Activated CD8-positive, alpha-beta T cell treated with anti-CD3 and anti-CD28 coated beads, Interleukin-2, amount 10 ng/mL, durations not matched to agents 7 days and 5 days (primary cell): ENCODE data around the gene SHPK. TPM values are rescaled to one million over a fixed set of nuclear protein-coding genes. Genes with fewer than 3 reads are reported as not detected.
"Not testable (repeated sequence)": the region's sequence is repeated elsewhere in the genome, so short reads cannot be mapped to it uniquely, and the experiment has no call there.

Experiments used
- ATAC-seq: fragments of 150-1000 bp; cut with Tn5 transposase; one replicate; pipeline ENCODE4 v1.10.0; 2021; ENCODE audit warnings: moderate library complexity
- CTCF ChIA-PET: fragments of 350-600 bp; sonication (Branson Sonifier 250); formaldehyde crosslinking; loops from one replicate; lab custom pipeline; 2021; ENCODE audit warnings: antibody characterized with exemption; lab: Charles Lee
- POLR2A ChIA-PET: fragments of 350-600 bp; sonication (Branson Sonifier 250); formaldehyde crosslinking; loops from one replicate; lab custom pipeline; 2021; ENCODE audit warnings: antibody characterized with exemption; lab: Charles Lee
- DNase-seq: peaks from one replicate; pipeline ENCODE4 v3.0.0-alpha.2; 2020
- H3K27ac Mint-ChIP-seq: one replicate; pipeline ENCODE4 v1.8.0; 2021; ENCODE audit warnings: mild to moderate bottlenecking, mixed read lengths
- H3K27me3 Mint-ChIP-seq: one replicate; pipeline ENCODE4 v1.8.0; 2021; ENCODE audit warnings: low read depth, mixed read lengths
- H3K36me3 Mint-ChIP-seq: one replicate; pipeline ENCODE4 v1.8.0; 2021; ENCODE audit warnings: low read depth, mixed read lengths
- H3K4me1 Mint-ChIP-seq: one replicate; pipeline ENCODE4 v1.8.0; 2021; ENCODE audit warnings: low read depth, mixed read lengths
- H3K4me3 Mint-ChIP-seq: one replicate; pipeline ENCODE4 v1.8.0; 2021; ENCODE audit warnings: mild to moderate bottlenecking, mixed read lengths
- H3K9me3 Mint-ChIP-seq: one replicate; pipeline ENCODE4 v1.8.0; 2022; ENCODE audit warnings: mixed read lengths; ENCODE audit not compliant: insufficient read depth
- total RNA-seq, 2 experiments: library from RNA; stranded (reverse); gene quantifications; one replicate each; pipeline ENCODE4 v1.2.3, GENCODE V29; 2021

SHPK gene
- total RNA-seq, 2 experiments from 2014 or later, result 12.0 to 12.5 TPM

GRCh38 chr17:3575511-3575910 is 60.5 kb downstream of the SHPK start:
- Mint-ChIP-seq H3K4me3 (no peak overlapping the region), H3K9me3 (no peaks in the 10 kb centered on the region), H3K36me3 (peaks cover 3% of the 10 kb centered on the region), H3K4me1 (no peaks in the 10 kb centered on the region), H3K27me3 (no peaks in the 10 kb centered on the region), H3K27ac (no peak overlapping the region)
- CTCF ChIA-PET, result no interaction called here
- no peak for ATAC-seq
- POLR2A ChIA-PET, result no interaction called here
- DNase-seq, result no peak

DNA sequence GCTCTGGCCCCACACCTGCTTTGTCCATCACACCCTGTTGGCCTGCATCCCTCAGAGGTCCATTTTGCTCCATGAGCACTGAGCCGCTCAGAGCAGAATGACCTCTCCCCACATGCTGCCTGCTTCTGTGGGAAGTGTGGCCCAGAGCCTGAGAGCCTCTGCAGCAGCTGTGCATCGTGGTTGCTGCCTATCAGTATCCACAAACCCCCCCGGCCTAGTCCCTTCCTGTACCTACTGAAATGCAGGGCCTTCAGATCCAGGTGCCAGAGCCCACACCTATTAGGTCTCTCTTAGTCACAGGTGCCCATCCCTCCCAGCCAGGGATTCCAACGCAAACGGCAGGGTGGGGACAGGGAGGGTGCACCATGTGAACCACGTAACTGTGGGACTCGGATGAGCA is 61.8 kb downstream of the SHPK start:
- ATAC-seq, result no peak
- Mint-ChIP-seq H3K9me3 (no peaks in the 10 kb centered on the region), H3K36me3 (peaks cover 2% of the 10 kb centered on the region), H3K4me3 (no peak overlapping the region), H3K27me3 (no peaks in the 10 kb centered on the region), H3K27ac (no peak overlapping the region), H3K4me1 (no peaks in the 10 kb centered on the region)
- ChIA-PET CTCF (no interaction called here), POLR2A (interaction anchor here (0.5 kb wide), 1 partner anchor 929 kb away, joined by 4 read pairs; no protein-coding TSS in a partner anchor)
- DNase-seq, result no peak

DNA sequence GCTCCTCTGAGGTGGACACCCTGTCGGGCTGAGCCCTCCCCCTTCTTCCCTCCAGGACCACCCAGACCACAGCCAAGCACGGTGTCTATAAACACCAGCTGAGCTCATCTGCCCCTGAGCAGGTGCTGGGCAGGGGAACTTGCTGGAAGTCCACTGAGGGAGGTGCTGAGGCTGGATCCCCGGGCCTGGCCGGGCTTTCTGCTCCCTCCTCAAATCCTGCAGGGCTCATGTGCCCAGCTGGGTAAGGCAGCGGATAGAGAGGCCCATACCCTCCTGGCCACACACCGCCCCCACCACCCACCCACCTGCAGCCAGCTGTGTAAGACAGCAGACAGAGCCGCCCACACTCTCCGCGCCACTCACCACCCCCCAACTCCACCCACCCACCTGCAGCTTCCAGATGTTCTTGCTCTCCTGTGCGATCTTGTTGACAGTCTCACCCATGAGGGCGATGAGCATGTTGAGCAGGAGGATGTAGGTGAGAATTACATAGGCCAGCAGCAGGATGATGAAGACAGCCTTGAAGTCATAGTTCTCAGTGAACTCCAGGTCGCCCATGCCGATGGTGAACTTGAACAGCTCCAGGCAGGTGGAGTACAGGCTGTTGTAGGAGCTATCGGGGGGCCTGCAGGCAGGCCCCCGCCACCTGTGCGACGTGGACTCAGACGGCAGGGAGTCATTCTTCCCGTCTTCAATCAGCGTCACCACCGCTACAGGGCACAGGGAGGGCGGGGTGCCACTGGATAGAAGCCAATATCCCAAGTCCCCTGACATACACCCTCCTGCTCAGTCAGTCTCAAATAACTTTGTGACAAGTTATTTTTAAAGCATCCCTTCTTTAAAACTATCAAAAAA is 62.6 kb downstream of the SHPK start:
- H3K9me3 Mint-ChIP-seq, result no peaks in the 10 kb centered on the region
- DNase-seq, result no peak
- ChIA-PET CTCF (interaction anchor here (0.5 kb wide), 1 partner anchor 8 kb away, joined by 3 read pairs; no protein-coding TSS in a partner anchor), POLR2A (no interaction called here)
- H3K4me1 Mint-ChIP-seq, result no peaks in the 10 kb centered on the region
- H3K27ac Mint-ChIP-seq, result no peak overlapping the region
- no peaks in the 10 kb centered on the region for H3K27me3 Mint-ChIP-seq
- ATAC-seq, result no peak
- H3K4me3 Mint-ChIP-seq, result no peak overlapping the region
- peaks cover 4% of the 10 kb centered on the region for H3K36me3 Mint-ChIP-seq

DNA sequence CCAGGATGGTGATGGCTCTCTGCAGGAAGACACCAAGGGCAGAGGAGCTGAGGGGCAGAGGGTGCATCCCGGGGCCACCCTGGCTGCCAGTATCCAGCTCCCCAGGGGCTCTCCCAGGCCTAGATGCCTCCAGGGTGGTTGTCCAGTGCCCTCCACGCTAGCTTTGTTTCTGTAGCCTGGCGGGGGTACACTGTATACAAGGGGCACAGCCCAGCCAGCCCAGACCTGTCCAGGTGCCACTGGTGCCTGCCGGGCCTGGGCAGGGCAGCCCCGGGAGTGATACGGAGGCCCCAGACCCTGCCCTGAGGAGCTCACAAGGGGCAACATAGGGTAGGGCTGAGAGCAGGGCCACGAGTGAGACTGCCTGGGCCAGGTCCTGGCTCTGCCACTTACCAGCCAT is 63.8 kb downstream of the SHPK start:
- H3K9me3 Mint-ChIP-seq, result no peaks in the 10 kb centered on the region

DNA sequence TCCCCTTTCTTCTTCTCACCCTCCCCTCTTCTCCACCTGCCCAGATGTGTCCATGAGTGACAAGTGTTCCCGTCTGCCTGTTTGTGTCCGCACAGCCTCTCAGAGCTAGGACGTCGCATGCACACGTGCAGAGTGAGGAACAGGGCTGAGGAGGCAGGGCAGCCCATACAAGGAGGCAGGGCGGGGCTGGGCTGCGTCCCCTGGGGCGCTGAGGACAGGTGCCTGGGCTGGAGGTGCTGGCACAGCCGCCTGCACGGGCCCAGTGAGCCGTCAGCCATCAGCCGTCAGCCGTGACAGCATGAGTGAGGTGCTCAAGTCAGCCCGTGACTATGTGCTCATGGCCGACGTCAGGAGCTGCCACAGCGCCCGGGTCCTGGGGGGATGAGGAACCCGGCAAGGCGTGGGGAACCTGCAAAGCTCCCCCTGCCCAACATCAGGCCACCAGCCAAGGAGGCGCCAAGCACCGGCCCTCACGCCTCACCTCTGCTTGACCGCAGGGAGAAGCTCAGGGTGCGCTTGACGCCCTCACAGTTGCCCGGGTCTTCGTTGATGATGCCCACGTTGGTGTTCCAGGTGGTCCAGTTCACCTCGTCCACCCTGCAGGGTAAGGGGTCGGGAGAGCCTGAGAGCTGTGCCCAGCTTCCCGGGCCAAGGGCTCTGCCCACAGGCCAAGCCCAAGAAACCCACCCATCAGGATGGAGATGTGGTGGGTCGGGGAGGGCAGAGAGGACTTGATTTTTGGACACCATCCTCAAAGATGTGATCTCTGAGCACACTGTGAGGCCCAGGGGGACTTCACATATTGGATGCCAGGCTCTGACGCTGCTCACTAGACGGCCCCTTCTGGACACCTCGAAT is 64.8 kb downstream of the SHPK start:
- ChIA-PET POLR2A (no interaction called here), CTCF (no interaction called here)
- Mint-ChIP-seq H3K4me1 (no peaks in the 10 kb centered on the region), H3K27me3 (no peaks in the 10 kb centered on the region), H3K36me3 (peaks cover 4% of the 10 kb centered on the region), H3K27ac (no peak overlapping the region), H3K4me3 (no peak overlapping the region), H3K9me3 (no peaks in the 10 kb centered on the region)
- ATAC-seq (no peak), DNase-seq (no peak)

More for the DNA sequence above, 63.8 kb downstream of the SHPK start:
- DNase-seq (no peak), ATAC-seq (no peak)
- H3K36me3 Mint-ChIP-seq, result peaks cover 4% of the 10 kb centered on the region
- POLR2A ChIA-PET, result no interaction called here
- H3K27ac Mint-ChIP-seq, result no peak overlapping the region
- CTCF ChIA-PET, result no interaction called here
- H3K4me1 Mint-ChIP-seq, result no peaks in the 10 kb centered on the region
- H3K4me3 Mint-ChIP-seq, result no peak overlapping the region
- H3K27me3 Mint-ChIP-seq, result no peaks in the 10 kb centered on the region

GRCh38 chr17:3569534-3570137 is 66.4 kb downstream of the SHPK start:
- H3K36me3 Mint-ChIP-seq, result peaks cover 4% of the 10 kb centered on the region
- ATAC-seq (no peak), DNase-seq (no peak)
- no peak overlapping the region for H3K4me3 Mint-ChIP-seq
- no peaks in the 10 kb centered on the region for H3K4me1 Mint-ChIP-seq
- no peaks in the 10 kb centered on the region for H3K9me3 Mint-ChIP-seq
- no peaks in the 10 kb centered on the region for H3K27me3 Mint-ChIP-seq
- ChIA-PET CTCF (no interaction called here), POLR2A (no interaction called here)
- H3K27ac Mint-ChIP-seq, result no peak overlapping the region

DNA sequence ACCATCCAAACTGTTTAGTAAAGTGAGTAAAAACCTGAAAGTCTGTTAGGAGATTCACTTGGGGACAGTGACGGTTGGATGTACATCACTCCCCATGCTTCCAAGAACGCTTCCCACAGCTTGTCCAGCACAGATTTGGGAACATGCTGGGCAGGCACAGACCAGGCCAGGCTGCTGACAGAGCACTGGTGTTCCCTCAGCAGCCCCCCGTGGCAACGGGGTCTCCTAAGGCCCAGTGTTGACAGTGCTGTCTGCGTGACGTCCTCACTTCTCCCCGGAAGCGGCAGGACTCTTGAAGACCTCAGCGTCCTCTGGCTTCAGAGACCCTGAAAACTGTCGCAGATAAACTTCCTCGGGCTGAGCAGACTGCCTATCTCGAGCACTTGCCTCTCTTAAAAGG is 69.5 kb downstream of the SHPK start:
- ChIA-PET CTCF (no interaction called here), POLR2A (no interaction called here)
- Mint-ChIP-seq H3K36me3 (peaks cover 4% of the 10 kb centered on the region), H3K9me3 (no peaks in the 10 kb centered on the region), H3K27ac (no peak overlapping the region), H3K27me3 (no peaks in the 10 kb centered on the region), H3K4me1 (no peaks in the 10 kb centered on the region), H3K4me3 (no peak overlapping the region)
- DNase-seq (no peak), ATAC-seq (no peak)

DNA sequence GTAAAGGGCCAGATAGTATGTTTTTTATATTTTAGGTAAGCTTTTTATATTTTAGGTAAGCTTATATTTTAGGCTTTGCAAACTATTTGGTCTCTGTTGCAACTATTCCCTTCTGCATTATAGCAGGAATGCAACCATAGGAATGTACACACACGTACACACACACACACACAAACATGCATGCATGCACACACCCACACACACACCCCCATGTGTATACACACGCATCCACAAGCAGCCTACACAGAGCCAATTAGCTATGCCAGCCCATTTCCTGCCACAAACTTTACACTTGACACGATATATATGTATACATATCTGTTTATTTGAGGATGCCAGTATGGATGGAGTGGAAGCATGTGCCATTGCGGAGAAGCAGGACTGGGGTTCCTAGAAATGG is 70.9 kb downstream of the SHPK start:
- ATAC-seq, result no peak
- DNase-seq, result no peak
- H3K4me1 Mint-ChIP-seq, result no peaks in the 10 kb centered on the region

GRCh38 chr17:3564241-3564640 is 71.8 kb downstream of the SHPK start:
- H3K27me3 Mint-ChIP-seq, H3K27ac Mint-ChIP-seq, ATAC-seq, H3K4me3 Mint-ChIP-seq, H3K36me3 Mint-ChIP-seq, H3K4me1 Mint-ChIP-seq, H3K9me3 Mint-ChIP-seq, CTCF ChIA-PET, DNase-seq: not testable (repeated sequence)
- POLR2A ChIA-PET, result interaction anchor here (0.6 kb wide), 1 partner anchor 79 kb away, joined by 4 read pairs; no protein-coding TSS in a partner anchor

More for the DNA sequence above, 70.9 kb downstream of the SHPK start:
- Mint-ChIP-seq H3K4me3 (no peak overlapping the region), H3K36me3 (peaks cover 4% of the 10 kb centered on the region), H3K27ac (no peak overlapping the region), H3K27me3 (no peaks in the 10 kb centered on the region), H3K9me3 (no peaks in the 10 kb centered on the region)
- ChIA-PET CTCF (no interaction called here), POLR2A (no interaction called here)

DNA sequence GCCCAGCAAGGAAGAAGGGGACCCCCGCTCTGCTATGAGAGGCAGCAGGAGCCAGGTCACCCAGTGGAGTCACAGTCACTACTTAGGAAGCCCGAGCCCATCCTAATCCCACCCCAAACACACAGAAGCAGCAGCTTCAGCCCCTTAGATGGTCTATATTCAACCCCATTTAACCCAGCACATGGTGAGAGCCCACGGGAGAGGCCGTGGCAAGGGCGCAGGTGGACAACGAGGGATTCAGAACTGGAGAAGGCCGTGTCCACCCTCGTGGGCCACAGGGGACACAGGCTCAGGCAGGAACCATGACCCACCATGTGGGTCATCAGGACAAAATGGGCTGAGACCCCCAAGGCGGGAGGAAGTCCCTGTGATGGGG is 76.8 kb downstream of the SHPK start:
- no peaks in the 10 kb centered on the region for H3K9me3 Mint-ChIP-seq
- ATAC-seq (no peak), DNase-seq (no peak)
- CTCF ChIA-PET, result interaction anchor here (1.0 kb wide), 1 partner anchor 43 kb away, joined by 3 read pairs; no protein-coding TSS in a partner anchor
- H3K27ac Mint-ChIP-seq, result no peak overlapping the region
- no peak overlapping the region for H3K4me3 Mint-ChIP-seq
- no peaks in the 10 kb centered on the region for H3K36me3 Mint-ChIP-seq
- no peaks in the 10 kb centered on the region for H3K27me3 Mint-ChIP-seq
- H3K4me1 Mint-ChIP-seq, result peaks cover 10% of the 10 kb centered on the region
- POLR2A ChIA-PET, result no interaction called here

DNA sequence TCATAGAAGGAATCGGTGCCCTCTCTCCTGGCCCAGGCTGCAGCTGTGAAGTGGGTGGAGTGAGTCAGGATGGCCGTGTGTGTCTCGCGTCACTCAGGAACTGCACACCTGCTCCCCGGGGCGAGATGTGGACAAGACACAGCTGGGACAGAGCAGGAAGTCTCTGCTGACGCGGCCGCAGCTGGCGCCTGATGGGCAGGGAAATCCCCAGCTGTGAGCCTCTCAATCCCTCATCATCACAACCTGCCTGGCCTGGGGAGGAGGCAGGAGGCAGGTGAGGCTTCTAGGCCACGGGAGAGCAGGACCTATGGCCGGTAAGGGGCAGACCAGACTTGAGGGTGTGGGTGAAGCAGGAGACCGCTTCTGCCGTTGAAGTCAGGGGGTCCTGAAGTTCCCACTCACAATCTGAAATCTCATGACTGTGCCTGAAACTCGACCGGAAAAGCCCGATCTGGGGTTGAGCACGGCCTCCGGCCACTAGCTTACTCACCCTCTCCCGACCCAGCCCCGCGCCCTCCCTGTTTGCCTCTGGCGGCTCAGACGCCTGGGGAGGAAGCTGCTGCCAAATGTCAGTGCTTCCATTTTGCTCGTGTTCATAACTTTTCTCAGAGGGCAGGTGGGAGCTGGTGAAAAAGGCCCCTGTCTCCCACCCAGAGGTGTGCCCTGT is 77.3 kb downstream of the SHPK start:
- no peaks in the 10 kb centered on the region for H3K36me3 Mint-ChIP-seq
- H3K4me1 Mint-ChIP-seq, result peaks cover 10% of the 10 kb centered on the region
- CTCF ChIA-PET, result interaction anchor here (1.0 to 1.1 kb wide), 2 partner anchors 25 to 44 kb away, joined by 3 read pairs; no protein-coding TSS in a partner anchor
- H3K9me3 Mint-ChIP-seq, result no peaks in the 10 kb centered on the region
- ATAC-seq (peak; percentile 80), DNase-seq (peak; percentile 45)
- no peak overlapping the region for H3K27ac Mint-ChIP-seq
- H3K4me3 Mint-ChIP-seq, result no peak overlapping the region
- POLR2A ChIA-PET, result no interaction called here
- H3K27me3 Mint-ChIP-seq, result no peaks in the 10 kb centered on the region
